Neural cell (in vitro differentiated cells): ENCODE measurements around the gene ALKBH3.

Source experiments
- CTCF ChIP-seq: fragments of 450-650 bp; IDR thresholded peaks from 2 replicates; pipeline ENCODE4 v1.5.1; 2014; ENCODE audit warnings: antibody characterized with exemption, mild to moderate bottlenecking, moderate library complexity; ENCODE audit not compliant: poor library complexity, severe bottlenecking
- EP300 ChIP-seq: fragments of 450-650 bp; conservative IDR thresholded peaks from 2 replicates; pipeline ENCODE4 v1.6.1; 2014; ENCODE audit warnings: antibody characterized with exemption, mild to moderate bottlenecking, moderate library complexity; ENCODE audit not compliant: poor library complexity, severe bottlenecking
- EZH2 ChIP-seq: fragments of 200-600, 300-800 bp; shearing (Covaris generic), sonication (generic); IDR thresholded peaks from 2 replicates; pipeline ENCODE4 v1.6.1; 2014; ENCODE audit warnings: antibody characterized with exemption, low read length, borderline replicate concordance, mild to moderate bottlenecking; ENCODE audit not compliant: insufficient read depth, poor library complexity, severe bottlenecking
- MXI1 ChIP-seq: fragments of 450-650 bp; conservative IDR thresholded peaks from 2 replicates; pipeline ENCODE4 v1.6.1; 2014; ENCODE audit warnings: antibody characterized with exemption, mild to moderate bottlenecking; ENCODE audit not compliant: poor library complexity, severe bottlenecking
- POLR2AphosphoS5 ChIP-seq: IDR thresholded peaks from 2 replicates; pipeline ENCODE4 v1.6.1; 2012
- SMC3 ChIP-seq: fragments of 450-650 bp; conservative IDR thresholded peaks from 2 replicates; pipeline ENCODE4 v1.6.1; 2014; ENCODE audit warnings: antibody characterized with exemption, mild to moderate bottlenecking, moderate library complexity; ENCODE audit not compliant: poor library complexity
- TAF1 ChIP-seq: IDR thresholded peaks from 2 replicates; pipeline ENCODE4 v1.6.1; 2012; ENCODE audit warnings: low read depth
- TF ChIP-seq, protein P1 (sequence below): IDR thresholded peaks from 2 replicates; pipeline ENCODE4 v1.6.1; 2012; ENCODE audit warnings: borderline replicate concordance

- no peak for TF ChIP-seq EP300
- TF ChIP-seq CTCF, result no peak
- TF ChIP-seq POLR2AphosphoS5, result no peak
- TF ChIP-seq MXI1, result no peak
- no peak for TF ChIP-seq TAF1
- TF ChIP-seq EZH2, result no peak
- no peak for TF ChIP-seq SMC3
- TF ChIP-seq, protein P1, sequence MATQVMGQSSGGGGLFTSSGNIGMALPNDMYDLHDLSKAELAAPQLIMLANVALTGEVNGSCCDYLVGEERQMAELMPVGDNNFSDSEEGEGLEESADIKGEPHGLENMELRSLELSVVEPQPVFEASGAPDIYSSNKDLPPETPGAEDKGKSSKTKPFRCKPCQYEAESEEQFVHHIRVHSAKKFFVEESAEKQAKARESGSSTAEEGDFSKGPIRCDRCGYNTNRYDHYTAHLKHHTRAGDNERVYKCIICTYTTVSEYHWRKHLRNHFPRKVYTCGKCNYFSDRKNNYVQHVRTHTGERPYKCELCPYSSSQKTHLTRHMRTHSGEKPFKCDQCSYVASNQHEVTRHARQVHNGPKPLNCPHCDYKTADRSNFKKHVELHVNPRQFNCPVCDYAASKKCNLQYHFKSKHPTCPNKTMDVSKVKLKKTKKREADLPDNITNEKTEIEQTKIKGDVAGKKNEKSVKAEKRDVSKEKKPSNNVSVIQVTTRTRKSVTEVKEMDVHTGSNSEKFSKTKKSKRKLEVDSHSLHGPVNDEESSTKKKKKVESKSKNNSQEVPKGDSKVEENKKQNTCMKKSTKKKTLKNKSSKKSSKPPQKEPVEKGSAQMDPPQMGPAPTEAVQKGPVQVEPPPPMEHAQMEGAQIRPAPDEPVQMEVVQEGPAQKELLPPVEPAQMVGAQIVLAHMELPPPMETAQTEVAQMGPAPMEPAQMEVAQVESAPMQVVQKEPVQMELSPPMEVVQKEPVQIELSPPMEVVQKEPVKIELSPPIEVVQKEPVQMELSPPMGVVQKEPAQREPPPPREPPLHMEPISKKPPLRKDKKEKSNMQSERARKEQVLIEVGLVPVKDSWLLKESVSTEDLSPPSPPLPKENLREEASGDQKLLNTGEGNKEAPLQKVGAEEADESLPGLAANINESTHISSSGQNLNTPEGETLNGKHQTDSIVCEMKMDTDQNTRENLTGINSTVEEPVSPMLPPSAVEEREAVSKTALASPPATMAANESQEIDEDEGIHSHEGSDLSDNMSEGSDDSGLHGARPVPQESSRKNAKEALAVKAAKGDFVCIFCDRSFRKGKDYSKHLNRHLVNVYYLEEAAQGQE, result no peak
Observed at GRCh38 chr11:43872995-43873394, 7.6 kb upstream of the ALKBH3 start.
